GM12892 (cell line): Measurements from ENCODE around the gene FAM83D.

Experiments used
- POLR2A ChIP-seq: IDR thresholded peaks from 2 replicates; pipeline ENCODE4 v1.6.1; 2011; ENCODE audit warnings: low read depth, low read length, control low read depth
- POLR2AphosphoS5 ChIP-seq: IDR thresholded peaks from 2 replicates; pipeline ENCODE4 v1.6.1; 2011; ENCODE audit warnings: low read depth, low read length, control low read depth
- TAF1 ChIP-seq: IDR thresholded peaks from 2 replicates; pipeline ENCODE4 v1.6.1; 2011; ENCODE audit warnings: low read depth, mild to moderate bottlenecking, control low read depth, low read length, borderline replicate concordance

GRCh38 chr20:38990728-38991127 lies 64.5 kb downstream of the FAM83D start:
- TF ChIP-seq POLR2AphosphoS5: no peak
- no peak for TF ChIP-seq POLR2A
- TF ChIP-seq TAF1: no peak
